ENCODE measurements around the gene SLX4IP. TPM values are rescaled to one million over a fixed set of nuclear protein-coding genes. Genes with fewer than 3 reads are reported as not detected.

SLX4IP gene
- total and polyA plus RNA-seq, 2 of the 13 experiments (the other 11 are each of a cell fraction or from before 2014, with no cell fraction given), result 3.6 to 7.3 TPM

GRCh38 chr20:10637031-10637559, 202.0 kb downstream of the SLX4IP start (continued):
- TF ChIP-seq, protein P1, sequence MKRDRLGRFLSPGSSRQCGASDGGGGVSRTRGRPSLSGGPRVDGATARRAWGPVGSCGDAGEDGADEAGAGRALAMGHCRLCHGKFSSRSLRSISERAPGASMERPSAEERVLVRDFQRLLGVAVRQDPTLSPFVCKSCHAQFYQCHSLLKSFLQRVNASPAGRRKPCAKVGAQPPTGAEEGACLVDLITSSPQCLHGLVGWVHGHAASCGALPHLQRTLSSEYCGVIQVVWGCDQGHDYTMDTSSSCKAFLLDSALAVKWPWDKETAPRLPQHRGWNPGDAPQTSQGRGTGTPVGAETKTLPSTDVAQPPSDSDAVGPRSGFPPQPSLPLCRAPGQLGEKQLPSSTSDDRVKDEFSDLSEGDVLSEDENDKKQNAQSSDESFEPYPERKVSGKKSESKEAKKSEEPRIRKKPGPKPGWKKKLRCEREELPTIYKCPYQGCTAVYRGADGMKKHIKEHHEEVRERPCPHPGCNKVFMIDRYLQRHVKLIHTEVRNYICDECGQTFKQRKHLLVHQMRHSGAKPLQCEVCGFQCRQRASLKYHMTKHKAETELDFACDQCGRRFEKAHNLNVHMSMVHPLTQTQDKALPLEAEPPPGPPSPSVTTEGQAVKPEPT (CRISPR knock-in tag; IDR thresholded peaks at IDR 0.05; ENCODE audit: low read depth), result no peak
- TF ChIP-seq ZNF274 (CRISPR knock-in tag; IDR thresholded peaks at IDR 0.05), result 0 out of 2 replicates have a peak, but pooled peaks have one; percentile 29
- no peak for TF ChIP-seq SSRP1 (CRISPR knock-in tag; IDR thresholded peaks at IDR 0.05)
- TF ChIP-seq ZNF253 (CRISPR knock-in tag; IDR thresholded peaks at IDR 0.05; ENCODE audit: borderline replicate concordance), result no peak
- TF ChIP-seq WIZ (CRISPR knock-in tag; IDR thresholded peaks at IDR 0.05), result no peak
- no peak for TF ChIP-seq ZNF773 (CRISPR knock-in tag; IDR thresholded peaks at IDR 0.05; ENCODE audit: borderline replicate concordance)
- TF ChIP-seq ZSCAN29 (CRISPR knock-in tag; conservative IDR thresholded peaks at IDR 0.05), result no peak
- TF ChIP-seq, protein P2, sequence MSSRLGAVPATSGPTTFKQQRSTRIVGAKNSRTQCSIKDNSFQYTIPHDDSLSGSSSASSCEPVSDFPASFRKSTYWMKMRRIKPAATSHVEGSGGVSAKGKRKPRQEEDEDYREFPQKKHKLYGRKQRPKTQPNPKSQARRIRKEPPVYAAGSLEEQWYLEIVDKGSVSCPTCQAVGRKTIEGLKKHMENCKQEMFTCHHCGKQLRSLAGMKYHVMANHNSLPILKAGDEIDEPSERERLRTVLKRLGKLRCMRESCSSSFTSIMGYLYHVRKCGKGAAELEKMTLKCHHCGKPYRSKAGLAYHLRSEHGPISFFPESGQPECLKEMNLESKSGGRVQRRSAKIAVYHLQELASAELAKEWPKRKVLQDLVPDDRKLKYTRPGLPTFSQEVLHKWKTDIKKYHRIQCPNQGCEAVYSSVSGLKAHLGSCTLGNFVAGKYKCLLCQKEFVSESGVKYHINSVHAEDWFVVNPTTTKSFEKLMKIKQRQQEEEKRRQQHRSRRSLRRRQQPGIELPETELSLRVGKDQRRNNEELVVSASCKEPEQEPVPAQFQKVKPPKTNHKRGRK (CRISPR knock-in tag; IDR thresholded peaks at IDR 0.05), result no peak
- TF ChIP-seq ZBTB8A (CRISPR knock-in tag; IDR thresholded peaks at IDR 0.05; ENCODE audit: borderline replicate concordance, low read depth), result no peak
- TF ChIP-seq MEIS1 (CRISPR knock-in tag; IDR thresholded peaks at IDR 0.05; ENCODE audit: borderline replicate concordance), result no peak
- TF ChIP-seq KMT2B (CRISPR knock-in tag; IDR thresholded peaks at IDR 0.05), result no peak
- TF ChIP-seq HOXA5 (CRISPR knock-in tag; IDR thresholded peaks at IDR 0.05), result no peak
- TF ChIP-seq POLR2A (IDR thresholded peaks at IDR 0.05; ENCODE audit: insufficient read depth in 1 of 2, low read depth in 2 of 2, low read length in 2 of 2), result peak in 1 of 2 experiments; percentile 41; a peak in 1 of 4 replicates
- no peak for TF ChIP-seq ZNF547 (CRISPR knock-in tag; IDR thresholded peaks at IDR 0.05)
- no peak for TF ChIP-seq ZNF329 (CRISPR knock-in tag; IDR thresholded peaks at IDR 0.05; ENCODE audit: low read depth)
- TF ChIP-seq, protein P3, sequence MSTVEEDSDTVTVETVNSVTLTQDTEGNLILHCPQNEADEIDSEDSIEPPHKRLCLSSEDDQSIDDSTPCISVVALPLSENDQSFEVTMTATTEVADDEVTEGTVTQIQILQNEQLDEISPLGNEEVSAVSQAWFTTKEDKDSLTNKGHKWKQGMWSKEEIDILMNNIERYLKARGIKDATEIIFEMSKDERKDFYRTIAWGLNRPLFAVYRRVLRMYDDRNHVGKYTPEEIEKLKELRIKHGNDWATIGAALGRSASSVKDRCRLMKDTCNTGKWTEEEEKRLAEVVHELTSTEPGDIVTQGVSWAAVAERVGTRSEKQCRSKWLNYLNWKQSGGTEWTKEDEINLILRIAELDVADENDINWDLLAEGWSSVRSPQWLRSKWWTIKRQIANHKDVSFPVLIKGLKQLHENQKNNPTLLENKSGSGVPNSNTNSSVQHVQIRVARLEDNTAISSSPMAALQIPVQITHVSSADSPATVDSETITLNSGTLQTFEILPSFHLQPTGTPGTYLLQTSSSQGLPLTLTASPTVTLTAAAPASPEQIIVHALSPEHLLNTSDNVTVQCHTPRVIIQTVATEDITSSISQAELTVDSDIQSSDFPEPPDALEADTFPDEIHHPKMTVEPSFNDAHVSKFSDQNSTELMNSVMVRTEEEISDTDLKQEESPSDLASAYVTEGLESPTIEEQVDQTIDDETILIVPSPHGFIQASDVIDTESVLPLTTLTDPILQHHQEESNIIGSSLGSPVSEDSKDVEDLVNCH (CRISPR knock-in tag; IDR thresholded peaks at IDR 0.05), result no peak
- no peak for TF ChIP-seq E2F2 (CRISPR knock-in tag; IDR thresholded peaks at IDR 0.05; ENCODE audit: borderline replicate concordance)
- TF ChIP-seq ZNF207 (IDR thresholded peaks at IDR 0.05; ENCODE audit: borderline replicate concordance), result no peak
- TF ChIP-seq, protein P4, sequence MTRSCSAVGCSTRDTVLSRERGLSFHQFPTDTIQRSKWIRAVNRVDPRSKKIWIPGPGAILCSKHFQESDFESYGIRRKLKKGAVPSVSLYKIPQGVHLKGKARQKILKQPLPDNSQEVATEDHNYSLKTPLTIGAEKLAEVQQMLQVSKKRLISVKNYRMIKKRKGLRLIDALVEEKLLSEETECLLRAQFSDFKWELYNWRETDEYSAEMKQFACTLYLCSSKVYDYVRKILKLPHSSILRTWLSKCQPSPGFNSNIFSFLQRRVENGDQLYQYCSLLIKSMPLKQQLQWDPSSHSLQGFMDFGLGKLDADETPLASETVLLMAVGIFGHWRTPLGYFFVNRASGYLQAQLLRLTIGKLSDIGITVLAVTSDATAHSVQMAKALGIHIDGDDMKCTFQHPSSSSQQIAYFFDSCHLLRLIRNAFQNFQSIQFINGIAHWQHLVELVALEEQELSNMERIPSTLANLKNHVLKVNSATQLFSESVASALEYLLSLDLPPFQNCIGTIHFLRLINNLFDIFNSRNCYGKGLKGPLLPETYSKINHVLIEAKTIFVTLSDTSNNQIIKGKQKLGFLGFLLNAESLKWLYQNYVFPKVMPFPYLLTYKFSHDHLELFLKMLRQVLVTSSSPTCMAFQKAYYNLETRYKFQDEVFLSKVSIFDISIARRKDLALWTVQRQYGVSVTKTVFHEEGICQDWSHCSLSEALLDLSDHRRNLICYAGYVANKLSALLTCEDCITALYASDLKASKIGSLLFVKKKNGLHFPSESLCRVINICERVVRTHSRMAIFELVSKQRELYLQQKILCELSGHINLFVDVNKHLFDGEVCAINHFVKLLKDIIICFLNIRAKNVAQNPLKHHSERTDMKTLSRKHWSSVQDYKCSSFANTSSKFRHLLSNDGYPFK (CRISPR knock-in tag; IDR thresholded peaks at IDR 0.05; ENCODE audit: borderline replicate concordance), result no peak
- TF ChIP-seq MBD4 (IDR thresholded peaks at IDR 0.05; ENCODE audit: borderline replicate concordance, low read length), result 0 out of 2 replicates have a peak, but pooled peaks have one; percentile 65
- TF ChIP-seq FOXJ3 (CRISPR knock-in tag; IDR thresholded peaks at IDR 0.05; ENCODE audit: borderline replicate concordance), result no peak
- no peak for TF ChIP-seq DMAP1 (CRISPR knock-in tag; IDR thresholded peaks at IDR 0.05)
